HT-29 (cell line): Measurements from ENCODE around the gene ATG13. TPM values are rescaled to one million over a fixed set of nuclear protein-coding genes. Genes with fewer than 3 reads are reported as not detected.

Source experiments
- DNase-seq: peaks from one replicate; pipeline ENCODE4 v3.0.0-alpha.2; 2015; ENCODE audit warnings: low spot score
- total RNA-seq: library from RNA; depleted of rRNA; stranded (reverse); fragments of >200 nt; shearing (Covaris generic); gene quantifications from 2 replicates; pipeline ENCODE4 v1.2.3, GENCODE V29; 2014

Gene ATG13
- total RNA-seq, 1 experiment from 2014 or later, result 152 TPM

GRCh38 chr11:46674463-46675287, 57.3 kb downstream of the ATG13 start:
- no peak for DNase-seq

DNA sequence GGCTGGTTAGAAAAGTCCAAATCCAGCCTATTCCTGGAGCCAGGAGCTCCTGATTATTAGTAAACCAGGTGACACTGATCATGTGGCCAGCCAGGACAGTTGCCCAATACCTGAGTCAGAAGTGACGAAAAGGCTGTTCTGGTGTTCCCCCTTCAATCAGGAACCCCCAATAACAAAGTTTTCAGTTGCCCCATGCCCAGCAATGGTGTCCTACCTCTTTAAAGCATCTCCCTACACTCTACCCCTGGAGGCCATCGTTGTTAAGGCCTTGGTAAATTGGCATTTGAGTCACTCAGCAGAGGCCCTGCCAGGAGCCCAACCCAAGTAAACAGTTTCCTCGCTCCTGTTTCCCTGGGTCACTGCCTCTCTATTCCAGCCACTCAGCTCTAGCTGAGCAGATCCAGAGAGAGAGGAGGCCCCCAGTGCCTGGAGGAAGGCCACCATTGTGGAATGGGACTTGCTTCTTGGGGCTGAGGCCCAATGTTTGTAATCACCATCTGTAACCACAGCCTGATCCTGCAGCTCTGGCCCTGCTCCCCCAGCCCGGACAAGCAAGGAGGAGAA, 58.0 kb downstream of the ATG13 start:
- peak; percentile 42 for DNase-seq

DNA sequence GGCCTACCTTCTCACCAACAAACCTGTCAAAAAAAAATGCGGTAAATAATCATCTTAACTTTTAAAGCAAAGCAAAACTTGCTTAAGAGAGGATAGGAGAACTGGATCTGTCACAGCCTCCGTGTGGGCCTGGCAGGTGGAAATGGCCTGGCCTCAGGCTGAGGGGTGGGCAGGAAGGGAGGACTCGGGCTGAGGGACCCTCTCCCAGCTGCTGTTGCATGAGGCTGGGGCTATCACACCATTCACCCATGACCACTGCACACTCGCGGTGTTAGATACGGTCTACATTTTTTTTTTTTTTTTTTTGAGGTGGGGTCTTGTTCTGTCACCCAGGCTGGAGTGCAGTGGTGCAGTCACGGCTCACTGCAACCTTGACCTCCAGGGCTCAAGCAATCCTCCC, 58.6 kb downstream of the ATG13 start:
- no peak for DNase-seq

DNA sequence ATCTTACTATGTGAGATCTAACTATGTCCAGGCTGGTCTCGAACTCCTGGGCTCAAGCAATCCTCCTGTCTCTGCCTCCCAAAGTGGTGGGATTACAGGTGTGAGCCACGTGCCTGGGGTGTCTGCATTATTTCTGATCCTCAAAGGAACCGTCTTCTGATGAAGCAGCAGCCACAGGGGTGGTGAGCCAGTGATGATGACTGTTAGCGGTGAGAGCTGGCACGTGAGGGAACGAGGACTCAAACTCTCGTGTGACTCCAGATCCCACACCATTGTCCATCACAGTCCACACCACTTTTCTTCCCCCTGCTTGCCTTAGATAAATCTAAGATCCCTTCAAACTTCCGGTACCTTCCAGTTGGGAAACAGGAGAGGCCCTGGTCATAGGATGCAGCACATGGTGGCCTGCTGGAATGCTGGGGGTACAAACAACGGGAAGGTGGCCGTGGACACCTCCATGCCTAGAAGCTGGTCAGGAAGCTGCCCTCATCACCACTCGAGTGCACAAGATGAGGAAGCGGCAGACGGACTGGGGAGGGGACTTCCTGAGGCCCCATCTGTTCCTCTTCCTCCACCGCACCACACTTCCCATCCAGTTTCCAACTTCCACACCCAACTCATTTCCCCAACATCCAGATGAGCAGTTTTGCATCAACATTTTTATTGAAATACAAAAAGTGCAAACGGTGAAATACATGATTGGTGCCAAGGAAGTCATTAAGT, 59.2 kb downstream of the ATG13 start:
- no peak for DNase-seq

GRCh38 chr11:46677169-46677568, 59.8 kb downstream of the ATG13 start:
- no peak for DNase-seq

DNA sequence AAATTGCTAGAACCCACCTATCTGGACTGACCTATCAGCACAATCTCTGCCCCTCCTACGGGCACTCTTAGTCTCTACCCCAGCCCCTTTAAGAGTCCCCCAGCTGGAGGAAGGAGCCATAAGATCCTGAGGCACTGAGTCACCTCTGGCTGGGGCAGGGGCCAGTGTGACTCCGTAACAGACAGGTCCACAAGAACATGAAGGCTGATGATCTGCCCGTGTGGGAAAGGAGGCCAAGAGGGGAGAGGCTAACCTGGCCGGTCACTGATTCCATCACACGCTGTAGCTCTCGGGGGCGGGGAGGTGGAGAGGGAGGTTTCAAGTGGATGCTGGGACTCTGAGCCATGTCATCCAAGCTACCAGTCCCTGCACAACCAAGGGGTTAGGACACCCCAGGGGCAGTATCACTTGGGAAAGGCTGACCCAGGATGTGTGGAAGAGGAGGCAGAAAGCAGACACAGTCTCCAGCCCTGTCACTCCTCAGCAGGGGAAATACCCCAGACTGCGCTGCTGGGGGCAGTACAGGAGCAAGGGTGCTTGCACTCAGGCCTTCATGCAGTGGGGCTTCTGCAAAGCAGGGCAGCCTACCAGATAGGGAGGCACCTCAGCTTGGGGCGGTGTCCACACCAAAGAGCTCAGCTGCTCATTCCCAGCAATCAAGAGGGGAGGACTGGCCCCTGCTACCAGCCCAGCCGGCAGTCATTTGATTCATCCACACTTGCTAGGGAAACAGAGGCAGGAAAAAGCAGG, 60.8 kb downstream of the ATG13 start:
- no peak for DNase-seq

DNA sequence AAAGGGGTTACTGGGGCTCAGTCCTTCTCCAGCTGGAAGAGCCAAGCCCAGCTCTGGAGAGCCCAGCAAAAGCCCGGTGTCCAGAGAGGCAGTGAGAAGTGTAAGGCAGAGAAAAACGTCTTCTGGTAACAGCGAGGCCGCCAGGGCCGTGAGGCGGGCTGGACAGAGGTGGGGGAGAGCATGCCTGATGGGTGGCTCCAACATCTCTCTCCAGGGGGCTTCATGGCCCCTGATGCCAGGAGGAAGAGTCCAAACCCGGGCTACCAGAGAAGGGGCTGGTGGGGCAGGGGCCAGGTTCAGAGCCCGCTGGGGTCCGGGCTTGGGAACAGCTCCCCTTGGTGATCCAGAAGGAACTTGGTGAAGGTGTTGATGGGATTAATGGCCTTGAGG, 61.4 kb downstream of the ATG13 start:
- DNase-seq, result no peak

- DNase-seq, result no peak
Measured at GRCh38 chr11:46679241-46680163, 62.1 kb downstream of the ATG13 start.

- DNase-seq, result no peak
Measured at GRCh38 chr11:46680164-46680760, 62.9 kb downstream of the ATG13 start.

- DNase-seq, result no peak
Measured at GRCh38 chr11:46680815-46681214, 63.5 kb downstream of the ATG13 start.

DNA sequence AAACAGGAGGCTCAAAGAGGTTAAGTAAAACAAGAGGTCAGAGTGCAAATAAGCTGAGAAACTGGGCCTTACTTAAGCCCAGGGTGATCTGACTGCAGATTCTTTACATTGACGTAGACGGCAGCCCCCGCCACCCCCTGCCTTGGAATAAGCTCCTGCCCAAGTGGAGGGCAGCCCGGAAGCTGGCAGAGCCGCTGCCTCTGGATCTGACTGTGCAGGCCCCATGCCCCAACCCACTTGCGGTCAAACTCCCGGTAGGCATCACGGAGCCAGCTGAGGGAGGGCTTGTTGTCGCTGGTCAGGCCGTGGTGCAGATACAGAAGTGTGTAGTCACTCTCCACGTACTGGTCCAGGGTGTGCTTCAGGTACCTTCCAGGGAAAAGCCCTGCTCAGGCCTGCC, 64.5 kb downstream of the ATG13 start:
- DNase-seq, result no peak

DNA sequence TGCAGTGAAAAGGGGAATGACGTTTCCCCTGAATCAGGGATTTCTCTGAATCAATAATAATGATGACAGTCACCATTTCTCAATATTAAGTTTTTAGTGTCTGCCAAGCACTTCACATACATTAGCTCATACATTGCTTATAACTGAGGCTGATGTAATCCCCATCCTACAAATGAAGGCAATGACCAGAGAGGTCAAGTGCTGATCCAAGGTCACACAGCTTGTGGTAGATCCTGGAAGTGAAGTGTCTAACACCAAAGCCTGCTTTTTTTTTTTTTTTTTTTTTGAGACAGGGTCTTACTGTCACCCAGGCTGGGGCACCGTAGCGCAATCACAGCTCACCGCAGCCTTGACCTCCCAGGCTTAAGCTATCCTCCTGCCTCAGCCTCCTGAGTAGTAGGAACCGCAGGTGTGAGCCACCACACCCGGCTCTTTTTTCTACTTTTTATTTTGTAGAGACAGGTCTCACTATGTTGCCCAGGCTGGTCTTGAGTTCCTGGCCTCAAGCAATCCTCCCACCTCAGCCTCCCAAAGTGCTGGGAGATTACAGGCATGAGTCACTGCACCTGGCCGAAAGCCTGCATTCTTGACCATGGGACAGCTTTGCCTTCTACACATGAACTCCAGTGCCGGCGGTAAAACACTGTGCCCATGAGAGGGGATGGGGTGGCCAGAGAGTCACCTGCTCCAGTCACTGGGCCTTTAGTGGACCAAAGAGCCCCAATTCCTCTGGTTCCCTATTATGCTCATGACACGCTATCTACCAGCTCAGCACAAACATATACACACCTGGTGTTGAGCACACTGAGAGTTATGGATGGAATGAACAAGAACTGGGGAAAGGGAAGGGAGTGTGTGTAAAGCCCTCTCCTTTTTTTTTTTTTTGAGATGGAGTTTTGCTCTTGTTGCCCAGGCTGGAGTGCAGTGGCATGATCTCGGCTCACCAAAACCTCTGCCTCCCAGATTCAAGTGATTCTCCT, 65.7 kb downstream of the ATG13 start:
- no peak for DNase-seq

DNA sequence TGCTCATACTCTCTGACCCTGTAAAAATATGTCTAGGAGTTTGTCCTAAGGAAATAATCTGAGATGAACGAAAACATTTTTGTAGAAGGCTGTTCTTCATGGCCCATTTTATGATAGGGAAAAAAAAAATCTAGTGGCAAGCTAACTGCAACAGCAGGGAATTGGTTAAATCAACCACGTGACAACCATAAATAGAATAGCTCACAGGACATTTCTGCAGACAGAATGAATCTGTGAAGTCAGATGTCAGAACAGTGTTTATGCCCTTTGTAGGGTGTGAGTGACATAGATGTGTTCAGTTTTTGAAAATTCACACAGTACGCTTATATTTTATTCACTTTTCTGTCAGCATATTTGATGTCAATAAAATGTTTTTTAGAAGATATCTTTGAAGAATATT, 67.0 kb downstream of the ATG13 start:
- no peak for DNase-seq

DNA sequence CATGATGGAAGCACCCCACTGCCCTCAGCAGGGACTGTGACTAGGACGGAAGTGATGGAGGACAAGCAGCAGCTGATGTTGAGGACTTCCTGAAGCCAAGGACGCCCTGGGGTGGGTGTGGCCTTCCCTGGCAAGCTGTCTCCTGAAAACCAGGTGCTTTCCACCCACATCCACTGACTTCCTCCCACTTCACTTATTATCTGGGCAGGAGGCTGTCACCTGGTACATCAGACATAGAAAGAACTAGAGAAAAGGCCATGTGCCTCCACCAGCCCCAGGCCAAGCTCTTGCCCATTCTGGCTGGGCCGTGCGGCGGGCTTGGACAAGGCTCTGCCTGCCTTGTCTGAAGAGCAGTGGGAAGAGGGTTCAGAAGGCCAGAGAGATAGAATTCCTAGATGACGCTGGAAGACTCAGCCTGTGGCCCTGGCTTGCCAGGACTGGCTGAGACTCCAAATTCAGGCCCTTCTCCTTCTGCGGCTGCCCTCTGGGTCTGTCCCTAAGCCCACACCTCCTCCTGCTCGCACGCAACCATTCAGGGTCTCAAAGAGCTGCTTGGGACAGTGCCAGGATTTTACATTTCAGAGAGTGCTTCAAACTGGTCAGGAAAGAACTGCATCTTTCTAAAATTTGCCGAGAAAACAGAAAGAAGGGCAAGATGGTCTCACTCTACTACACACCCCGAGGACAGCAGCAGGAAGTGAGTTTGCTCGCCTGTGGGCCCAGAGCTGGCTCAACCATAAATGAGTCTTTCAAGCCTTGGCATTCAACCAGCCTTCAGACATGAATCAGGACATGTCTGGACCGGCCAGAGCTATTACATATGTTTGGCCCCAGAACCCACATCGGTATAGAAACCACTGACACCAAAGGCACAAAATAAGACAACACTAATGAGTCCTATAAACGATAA, 69.8 kb downstream of the ATG13 start:
- no peak for DNase-seq

DNA sequence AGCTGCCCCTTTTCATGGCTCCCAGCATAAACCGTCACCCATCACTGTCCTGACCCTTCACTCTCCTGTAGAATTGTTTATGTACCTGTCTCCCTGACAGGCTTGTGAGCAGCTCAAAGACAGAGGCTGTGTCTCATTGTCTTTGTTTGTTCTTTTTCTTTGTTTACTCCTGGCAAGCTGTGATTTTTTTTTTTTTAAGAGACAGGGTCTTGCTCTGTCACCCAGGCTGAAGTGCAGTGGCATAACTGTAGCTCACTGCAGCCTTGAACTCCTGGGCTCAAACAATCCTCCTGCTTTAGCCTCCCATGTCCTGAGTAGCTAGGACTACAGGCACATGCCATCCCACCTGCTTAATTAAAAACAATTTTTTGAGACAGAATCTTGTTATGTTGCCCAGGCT, 73.3 kb downstream of the ATG13 start:
- DNase-seq, result no peak

DNA sequence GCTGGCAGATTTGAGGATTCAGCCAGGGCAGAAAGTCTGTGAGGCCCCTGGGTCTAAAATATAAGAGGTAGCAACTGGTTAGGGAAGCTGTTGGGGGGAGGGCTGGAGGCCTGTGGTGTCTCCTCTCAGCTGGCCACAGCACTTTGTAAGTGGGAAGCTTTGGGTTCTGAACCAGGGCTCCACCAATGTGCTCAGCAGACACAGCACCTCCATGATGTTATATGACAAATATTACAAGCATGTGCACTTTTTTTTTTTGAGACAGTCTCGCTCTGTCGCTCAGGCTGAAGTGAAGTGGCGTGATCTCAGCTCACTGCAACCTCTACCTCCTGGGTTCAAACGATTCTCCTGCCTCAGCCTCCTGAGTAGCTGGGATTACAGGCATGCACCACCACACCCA, 75.1 kb downstream of the ATG13 start:
- no peak for DNase-seq

DNA sequence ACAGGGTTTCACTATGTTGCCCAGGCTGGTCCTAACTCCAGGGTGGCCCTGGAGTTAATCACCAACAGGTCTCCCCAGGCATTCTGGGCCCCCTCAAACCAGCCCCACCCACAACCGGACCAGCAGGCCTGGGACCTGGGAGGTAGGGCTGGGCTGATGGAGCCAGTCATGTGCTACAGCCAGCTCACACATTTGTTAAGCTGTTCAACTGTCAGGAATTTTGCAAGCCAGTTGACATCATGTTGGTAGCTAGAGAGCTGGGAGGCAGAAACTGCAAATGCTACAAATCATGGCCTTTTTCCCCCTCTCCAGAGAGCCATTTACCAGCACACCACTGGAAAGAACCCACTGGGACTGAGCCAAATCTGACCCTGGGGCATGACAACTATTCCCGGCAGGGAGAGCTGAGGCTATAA, 76.3 kb downstream of the ATG13 start:
- no peak for DNase-seq

- DNase-seq, result no peak
Measured at GRCh38 chr11:46694072-46694471, 76.7 kb downstream of the ATG13 start.
